Skin of body (tissue), 2 donors: ENCODE data around the gene GSE1. TPM values are rescaled to one million over a fixed set of nuclear protein-coding genes. Genes with fewer than 3 reads are reported as not detected.

Experiments
- DNase-seq: peaks from one replicate; lab custom pipeline; 2025; lab: John Stamatoyannopoulos, UW
- total RNA-seq: library from RNA; depleted of rRNA; stranded (reverse); fragments of >200 nt; gene quantifications from one replicate; pipeline ENCODE4 v1.2.3, GENCODE V29; 2014

The GSE1 gene
- total RNA-seq, 1 donor from 2014 or later, result 57.6 TPM

GRCh38 chr16:85631802-85632393 lies 18.8 kb downstream of the GSE1 start:
- no peak for DNase-seq

GRCh38 chr16:85632709-85633437 lies 19.8 kb downstream of the GSE1 start:
- DNase-seq, result no peak

- no peak for DNase-seq
Observed at GRCh38 chr16:85633438-85633743, 20.3 kb downstream of the GSE1 start.

- DNase-seq, result no peak
Observed at GRCh38 chr16:85633888-85634287, 20.8 kb downstream of the GSE1 start.

GRCh38 chr16:85634747-85635544 lies 21.8 kb downstream of the GSE1 start:
- no peak for DNase-seq

GRCh38 chr16:85635545-85636140 lies 22.5 kb downstream of the GSE1 start:
- DNase-seq, result no peak

GRCh38 chr16:85636234-85636812 lies 23.2 kb downstream of the GSE1 start:
- DNase-seq, result no peak

- no peak for DNase-seq
Observed at GRCh38 chr16:85637061-85637807, 24.1 kb downstream of the GSE1 start.

- peak; percentile 12 for DNase-seq
Observed at GRCh38 chr16:85637808-85638647, 24.9 kb downstream of the GSE1 start.

GRCh38 chr16:85638695-85639409 lies 25.7 kb downstream of the GSE1 start:
- DNase-seq, result no peak

- no peak for DNase-seq
Observed at GRCh38 chr16:85639529-85640253, 26.6 kb downstream of the GSE1 start.

- DNase-seq, result no peak
Observed at GRCh38 chr16:85640254-85640558, 27.1 kb downstream of the GSE1 start.

GRCh38 chr16:85640585-85640984 lies 27.5 kb downstream of the GSE1 start:
- DNase-seq, result no peak

GRCh38 chr16:85641305-85641704 lies 28.2 kb downstream of the GSE1 start:
- DNase-seq, result no peak

- DNase-seq, result no peak
Observed at GRCh38 chr16:85641776-85642176, 28.7 kb downstream of the GSE1 start.

GRCh38 chr16:85642762-85643358 lies 29.7 kb downstream of the GSE1 start:
- no peak for DNase-seq

GRCh38 chr16:85643631-85644030 lies 30.5 kb downstream of the GSE1 start:
- no peak for DNase-seq

GRCh38 chr16:85644093-85644712 lies 31.1 kb downstream of the GSE1 start:
- no peak for DNase-seq
